Stimulated activated naive CD8-positive, alpha-beta T cell treated with anti-CD3 and anti-CD28 coated beads, Interleukin-15, Interleukin-2, amounts not matched to agents 100 U/mL and 50 U/mL, for 24 hours (primary cell): ENCODE data around the gene DUSP19.

Experiments used
- ATAC-seq: fragments of 150-1000 bp; cut with Tn5 transposase; one replicate; pipeline ENCODE4 v1.10.0; 2021
- DNase-seq: peaks from one replicate; pipeline ENCODE4 v3.0.0; 2021

The DUSP19 gene

GRCh38 chr2:183125659-183126341, 47.3 kb downstream of the DUSP19 start:
- DNase-seq, result no peak
- no peak for ATAC-seq

- DNase-seq (no peak), ATAC-seq (no peak)
Measured at GRCh38 chr2:183126635-183127034, 48.1 kb downstream of the DUSP19 start.

- no peak for ATAC-seq
- no peak for DNase-seq
Measured at GRCh38 chr2:183134016-183134415, 55.5 kb downstream of the DUSP19 start.

DNA sequence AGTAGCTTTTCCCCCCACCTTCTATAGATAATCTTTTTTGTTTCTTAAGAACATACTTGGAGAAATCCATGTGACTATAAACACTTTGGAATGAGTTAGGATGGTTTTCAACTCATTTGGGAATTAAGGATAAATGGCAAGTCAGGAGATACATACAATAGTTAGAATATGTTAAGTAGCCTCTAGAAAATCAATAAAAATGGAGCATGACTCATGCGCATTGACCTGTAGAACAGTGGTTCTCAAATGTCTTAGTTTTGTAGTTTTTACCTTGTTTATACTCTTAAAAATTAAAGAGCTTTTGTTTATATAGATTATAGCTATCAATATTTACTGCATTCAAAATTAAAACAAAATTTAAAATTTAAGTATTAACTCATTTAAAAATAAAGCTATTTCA, 70.4 kb downstream of the DUSP19 start:
- ATAC-seq (no peak), DNase-seq (no peak)

GRCh38 chr2:183149489-183149888, 70.9 kb downstream of the DUSP19 start:
- ATAC-seq (no peak), DNase-seq (no peak)
